Islet of Langerhans (tissue), 1 donor: ENCODE measurements around the gene AFF1.
"Not testable (repeated sequence)": the region's sequence is repeated elsewhere in the genome, so short reads cannot be mapped to it uniquely, and the experiment has no call there.

ENCODE experiments used
- FAIRE-seq: peaks from one replicate; lab custom pipeline; 2011; peaks lifted over from hg19 to GRCh38; lab: Jason Lieb, UNC

Gene AFF1

DNA sequence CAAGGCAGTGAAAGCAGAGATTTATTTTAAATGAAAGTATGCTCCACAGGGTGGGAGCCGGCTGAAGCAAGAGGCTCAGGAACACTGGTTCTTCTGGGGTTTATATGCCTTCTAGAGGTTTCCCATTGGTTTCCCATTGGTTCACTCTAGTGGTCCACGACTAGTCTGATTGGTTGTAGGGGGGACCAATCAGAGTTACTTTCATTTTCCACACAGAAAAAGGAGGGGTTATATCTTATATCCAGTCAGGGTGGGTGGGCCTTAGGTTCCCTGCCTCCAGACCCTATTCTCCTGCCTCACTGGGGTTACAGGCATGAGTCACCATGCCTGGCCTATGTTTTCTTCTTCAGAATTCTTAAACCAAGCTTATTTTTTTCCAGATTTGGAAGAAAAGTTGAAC is 184.0 kb downstream of the AFF1 start:
- no peak for FAIRE-seq

DNA sequence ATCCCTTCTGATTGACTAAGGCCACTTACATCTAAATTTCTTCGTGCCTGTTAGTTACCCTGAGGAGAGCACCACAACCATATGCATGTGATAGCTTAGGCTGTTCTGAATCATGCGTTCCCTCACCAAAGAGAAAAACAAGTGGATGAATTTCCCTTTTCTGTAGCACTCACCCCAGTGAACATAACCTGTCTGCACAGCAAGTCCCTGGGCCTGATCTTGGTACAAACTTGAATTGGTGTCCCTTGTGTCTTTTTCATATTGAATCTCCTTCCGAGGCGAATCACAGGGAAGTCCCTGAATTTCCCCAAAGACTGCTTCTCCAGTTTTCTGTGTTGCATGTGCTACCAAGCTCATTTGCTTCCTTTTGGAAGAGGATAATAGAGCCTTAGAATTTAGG is 185.2 kb downstream of the AFF1 start:
- FAIRE-seq = no peak

DNA sequence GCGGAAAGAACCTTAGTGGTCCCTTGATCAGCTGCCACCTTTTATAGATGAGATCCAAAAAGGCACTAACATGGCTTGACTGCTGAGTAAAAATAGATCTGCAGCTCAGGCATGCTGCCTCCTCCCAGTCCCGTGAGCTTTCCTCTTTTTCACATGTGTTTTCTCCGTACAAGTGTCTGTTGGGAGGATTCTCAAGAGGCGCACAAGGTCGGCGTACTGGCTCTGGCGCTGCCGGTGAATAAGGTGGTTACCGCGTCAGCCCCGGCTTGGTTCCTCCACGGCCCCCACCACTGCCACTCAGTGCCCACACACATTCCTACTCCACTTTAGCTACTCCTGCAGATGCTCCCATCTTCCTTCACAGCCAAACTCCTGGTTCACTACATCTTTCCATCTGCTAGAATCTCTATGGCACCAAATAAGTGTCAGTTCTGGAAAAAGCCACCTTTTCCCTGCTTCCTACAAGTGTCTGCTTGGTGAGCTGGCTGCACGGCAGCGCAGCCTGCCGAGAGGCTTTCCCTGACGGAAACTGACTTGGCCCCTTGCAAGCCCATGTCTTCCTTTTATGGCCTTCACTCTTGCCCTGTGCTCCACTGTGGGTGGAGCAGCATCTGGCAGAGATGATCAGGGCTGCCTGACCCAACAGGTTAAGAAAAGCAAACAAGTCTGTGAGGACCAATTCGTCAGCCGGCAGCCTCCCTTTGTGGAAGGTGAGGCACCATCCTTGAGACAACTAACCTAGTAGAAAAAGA is 185.8 kb downstream of the AFF1 start:
- FAIRE-seq = no peak

DNA sequence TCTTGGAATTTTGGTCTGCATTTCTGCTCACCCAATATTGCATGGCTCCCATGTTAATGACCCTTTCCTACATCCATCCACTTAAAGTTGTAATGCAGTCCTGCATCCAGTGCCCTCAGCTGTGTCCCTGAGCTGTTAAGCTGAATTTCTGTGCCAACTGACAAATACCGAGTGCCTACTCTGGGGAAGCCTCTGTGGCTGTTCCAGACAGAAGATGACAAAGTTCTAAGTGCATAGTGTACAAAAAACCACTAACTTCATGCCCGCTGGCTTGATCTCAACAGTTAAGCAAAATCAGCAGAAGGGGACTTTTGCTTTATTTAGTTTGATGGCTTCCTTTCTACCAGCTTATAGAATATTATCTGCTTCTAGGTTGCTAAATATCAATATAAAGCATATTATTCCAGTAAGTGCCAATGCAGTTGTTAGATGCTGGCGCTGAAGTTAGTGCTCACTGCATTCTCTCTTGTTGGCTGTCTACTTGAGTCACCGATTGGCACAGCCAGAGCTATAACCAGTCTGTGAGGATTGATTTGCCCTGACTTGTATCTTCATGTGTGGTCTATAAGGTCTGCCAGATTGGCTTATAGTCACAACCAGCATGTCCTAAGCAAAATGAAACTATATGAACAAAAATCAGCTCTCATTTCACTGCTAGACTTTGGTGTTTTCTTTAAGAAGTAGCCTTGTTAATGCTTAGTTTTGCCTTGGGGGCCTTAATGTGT is 186.7 kb downstream of the AFF1 start:
- FAIRE-seq = no peak

DNA sequence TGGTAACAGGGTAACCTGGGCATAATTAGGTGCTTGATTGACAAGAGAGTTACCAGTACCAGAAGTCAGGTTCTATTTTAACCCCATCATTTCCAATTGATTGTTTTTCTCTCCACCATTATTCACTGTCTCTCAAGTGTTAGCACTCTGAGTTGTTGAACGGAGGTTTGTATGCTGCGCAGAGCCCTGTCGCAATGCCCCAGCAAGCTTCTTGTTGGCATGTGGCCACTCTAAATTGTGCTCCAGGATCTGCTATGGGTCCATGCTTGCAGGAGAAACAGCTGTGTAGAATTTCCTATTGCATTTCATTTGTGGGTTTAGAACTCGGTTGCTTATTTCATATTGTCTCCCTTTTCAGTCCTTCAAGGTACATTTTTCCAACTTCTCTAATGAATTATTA is 187.4 kb downstream of the AFF1 start:
- FAIRE-seq = no peak

DNA sequence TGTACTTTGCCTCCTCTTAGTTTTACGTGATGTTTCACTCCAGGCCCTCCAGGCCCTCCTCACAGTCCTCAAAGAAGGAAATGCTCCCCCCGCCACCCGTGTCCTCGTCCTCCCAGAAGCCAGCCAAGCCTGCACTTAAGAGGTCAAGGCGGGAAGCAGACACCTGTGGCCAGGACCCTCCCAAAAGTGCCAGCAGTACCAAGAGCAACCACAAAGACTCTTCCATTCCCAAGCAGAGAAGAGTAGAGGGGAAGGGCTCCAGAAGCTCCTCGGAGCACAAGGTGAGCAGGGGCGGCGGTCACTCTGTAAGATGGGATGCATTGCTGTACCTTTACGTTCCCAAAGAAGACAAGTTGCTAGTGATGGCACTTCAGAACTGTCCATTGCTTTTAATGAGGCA is 191.2 kb downstream of the AFF1 start:
- FAIRE-seq = no peak

DNA sequence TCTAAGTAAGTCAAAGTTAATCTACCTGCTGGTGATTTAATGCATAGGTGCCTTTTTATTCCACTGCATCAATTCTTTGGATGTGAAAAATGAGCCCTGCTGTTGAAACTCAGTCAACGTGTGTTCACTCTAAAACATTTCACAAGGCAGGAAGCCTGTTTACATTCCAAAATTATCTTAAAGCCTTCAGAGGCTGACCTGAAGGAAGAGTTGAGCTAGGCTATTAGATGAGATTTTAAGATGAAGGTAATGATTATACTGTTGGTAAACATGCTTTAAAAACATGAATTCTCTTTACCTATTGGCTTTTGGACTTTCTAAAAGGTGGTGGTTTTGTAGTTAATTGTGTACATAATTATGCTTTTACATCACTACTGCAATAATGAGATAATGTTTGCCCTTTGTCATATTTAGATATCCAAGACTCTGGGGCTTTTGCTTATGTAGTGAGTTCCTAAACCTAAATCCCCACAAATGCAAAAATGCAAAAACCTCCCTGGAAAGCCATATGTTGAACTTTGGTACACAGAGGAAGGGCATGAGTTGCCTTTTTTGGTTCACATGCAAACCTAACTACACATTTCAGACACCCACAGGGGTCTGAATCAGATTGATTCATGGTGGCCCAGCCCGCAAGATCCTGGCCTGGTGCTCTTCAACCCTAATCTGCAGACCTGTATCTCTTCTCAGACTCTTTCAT is 193.3 kb downstream of the AFF1 start:
- no peak for FAIRE-seq

DNA sequence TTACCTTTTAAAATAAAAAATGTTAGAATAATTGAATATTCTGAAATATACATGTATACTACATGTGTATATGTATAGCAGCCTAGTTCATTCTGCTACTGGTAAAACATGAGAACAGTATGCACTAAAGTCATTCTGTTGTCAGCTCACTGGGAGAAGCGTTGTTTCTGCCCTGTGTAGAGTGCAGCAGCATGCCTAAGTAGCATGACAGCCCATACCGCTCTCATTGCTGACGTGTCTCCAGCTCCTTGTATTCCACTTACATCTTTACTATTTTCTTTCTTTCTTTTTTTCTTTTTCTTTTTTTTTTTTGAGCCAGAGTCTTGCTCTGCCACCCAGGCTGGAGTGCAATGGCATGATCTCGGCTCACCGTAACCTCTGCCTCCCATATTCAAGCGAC is 194.9 kb downstream of the AFF1 start:
- no peak for FAIRE-seq

DNA sequence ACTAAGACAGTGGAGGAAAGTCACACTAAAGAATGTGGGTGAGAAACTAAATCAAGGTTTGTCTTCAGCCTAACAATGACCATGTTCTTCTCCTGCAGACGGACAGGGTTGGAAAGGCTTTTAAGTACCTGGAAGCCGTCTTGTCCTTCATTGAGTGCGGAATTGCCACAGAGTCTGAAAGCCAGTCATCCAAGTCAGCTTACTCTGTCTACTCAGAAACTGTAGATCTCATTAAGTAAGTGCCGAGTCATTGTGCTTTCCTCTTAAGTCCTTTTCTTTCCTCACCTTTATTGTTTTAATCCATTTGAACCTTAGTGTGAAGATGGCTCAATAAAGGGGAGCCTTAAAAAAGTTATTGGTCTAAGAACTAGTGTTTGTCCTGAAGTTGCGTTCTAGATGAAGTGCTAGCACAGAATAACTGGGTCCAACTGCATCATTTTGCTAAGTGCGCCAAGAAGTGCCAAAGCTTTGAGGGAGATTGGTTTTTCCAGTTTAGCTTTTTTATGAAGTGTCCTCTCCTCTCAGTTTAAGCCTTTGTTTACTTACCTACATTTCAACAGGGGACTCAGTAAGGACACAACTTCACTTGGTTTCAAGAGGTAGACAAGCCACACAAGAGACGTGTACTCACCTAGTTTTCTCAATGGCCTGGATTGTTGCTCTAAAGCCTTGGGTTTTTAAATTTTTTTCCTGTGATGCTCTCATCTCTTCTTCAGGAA is 196.3 kb downstream of the AFF1 start:
- FAIRE-seq = no peak

DNA sequence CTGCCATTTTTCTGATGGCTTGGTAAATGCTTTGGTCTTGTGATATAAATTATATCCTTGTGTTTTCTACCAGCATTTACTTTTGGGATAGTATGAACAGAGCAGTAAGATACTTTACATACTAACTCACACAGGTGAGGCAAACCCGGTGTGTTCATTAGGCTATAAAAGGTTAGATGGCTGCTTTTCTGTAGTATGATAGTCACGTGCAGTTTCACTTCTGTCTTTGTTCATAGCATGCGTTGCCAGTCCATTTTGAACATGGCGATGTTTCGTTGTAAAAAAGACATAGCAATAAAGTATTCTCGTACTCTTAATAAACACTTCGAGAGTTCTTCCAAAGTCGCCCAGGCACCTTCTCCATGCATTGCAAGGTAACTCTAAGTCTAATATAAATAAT is 197.2 kb downstream of the AFF1 start:
- no peak for FAIRE-seq

DNA sequence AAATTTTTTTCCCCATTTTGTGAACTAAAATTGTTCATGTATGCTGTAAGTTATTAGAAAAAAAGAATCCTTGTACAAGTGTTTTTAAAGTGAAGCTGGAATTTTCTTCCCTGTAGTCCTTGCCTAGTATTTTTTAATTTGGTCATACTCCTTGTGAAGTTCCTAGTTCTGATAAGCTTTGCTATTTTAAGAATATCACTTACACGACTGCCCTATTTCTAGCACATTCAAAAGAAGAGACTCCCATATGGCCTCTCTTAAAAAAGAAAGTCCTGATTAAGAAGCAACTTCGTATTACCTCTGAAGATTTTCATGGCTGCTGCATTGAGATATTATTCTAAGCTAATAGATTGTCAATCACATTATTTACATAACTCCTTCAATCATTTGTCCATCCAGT is 198.4 kb downstream of the AFF1 start:
- FAIRE-seq = no peak

DNA sequence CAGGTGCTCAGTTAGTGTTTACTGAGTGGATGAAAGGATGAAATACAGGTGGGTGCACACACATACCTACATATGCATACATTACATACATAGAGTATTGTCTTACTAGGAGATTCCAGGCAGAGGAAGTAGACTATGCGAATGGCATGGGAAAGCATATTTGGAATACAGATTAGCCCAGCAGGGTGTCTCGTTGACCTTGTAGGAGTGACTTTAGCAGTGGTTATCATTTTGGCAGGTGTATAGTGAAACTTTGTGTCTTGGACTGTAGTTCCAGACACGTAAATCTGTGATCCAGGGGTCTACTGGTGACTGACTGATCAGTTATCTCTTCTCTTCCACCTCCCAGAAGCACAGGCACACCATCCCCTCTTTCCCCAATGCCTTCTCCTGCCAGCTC is 199.3 kb downstream of the AFF1 start:
- no peak for FAIRE-seq

DNA sequence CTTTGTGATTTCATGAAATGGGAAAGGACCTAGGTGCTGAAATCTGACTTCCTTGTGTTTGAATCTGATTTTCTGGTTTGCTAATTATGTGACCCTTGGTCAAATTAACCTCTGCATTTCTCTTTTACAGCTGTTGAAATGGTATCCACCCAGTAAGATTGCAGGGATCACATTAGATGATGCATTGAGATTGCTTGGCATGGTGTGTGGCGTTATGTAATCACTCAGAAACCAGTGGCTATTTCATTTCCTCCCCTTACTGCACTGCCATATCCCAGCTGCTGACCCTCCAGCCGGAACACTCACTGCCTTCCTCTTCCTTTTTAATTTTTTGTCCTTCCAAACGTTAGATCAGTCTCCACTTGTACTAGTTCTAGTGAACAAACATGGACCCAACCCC is 206.6 kb downstream of the AFF1 start:
- FAIRE-seq = no peak

DNA sequence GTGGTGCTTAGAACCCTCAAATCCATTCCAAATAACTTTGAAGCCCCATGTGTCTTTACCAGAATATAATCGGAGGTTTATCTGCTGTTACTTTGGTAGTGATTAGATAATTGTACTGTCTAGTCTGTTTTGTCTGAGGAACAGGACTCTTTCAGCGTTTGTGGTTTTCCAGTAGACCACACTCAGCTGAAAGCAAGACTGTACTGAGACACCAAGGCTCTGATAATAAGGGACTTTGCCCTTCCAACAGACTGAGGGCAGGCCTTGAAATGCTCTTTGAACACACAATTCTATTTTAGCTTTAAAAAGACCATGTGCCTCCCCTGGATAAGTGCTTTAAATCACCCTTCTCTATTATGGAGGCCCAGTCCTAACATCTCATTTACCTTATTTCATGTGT is 209.5 kb downstream of the AFF1 start:
- no peak for FAIRE-seq

DNA sequence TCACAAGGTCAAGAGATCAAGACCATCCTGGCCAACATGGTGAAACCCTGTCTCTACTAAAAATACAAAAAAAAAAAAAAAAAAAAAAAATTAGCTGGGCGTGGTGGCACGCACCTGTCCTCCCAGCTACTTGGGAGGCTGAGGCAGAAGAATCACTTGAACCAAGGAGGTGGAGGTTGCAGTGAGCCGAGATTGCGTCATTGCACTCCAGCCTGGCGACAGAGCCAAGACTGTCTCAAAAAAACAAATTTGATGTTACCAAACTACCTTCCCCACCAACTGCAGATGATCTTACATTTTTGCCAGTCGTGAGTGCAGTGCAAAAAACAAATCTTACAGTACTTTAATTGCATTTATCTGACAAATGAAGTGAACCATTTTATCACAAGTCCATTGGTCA is 211.1 kb downstream of the AFF1 start:
- FAIRE-seq = not testable (repeated sequence)

DNA sequence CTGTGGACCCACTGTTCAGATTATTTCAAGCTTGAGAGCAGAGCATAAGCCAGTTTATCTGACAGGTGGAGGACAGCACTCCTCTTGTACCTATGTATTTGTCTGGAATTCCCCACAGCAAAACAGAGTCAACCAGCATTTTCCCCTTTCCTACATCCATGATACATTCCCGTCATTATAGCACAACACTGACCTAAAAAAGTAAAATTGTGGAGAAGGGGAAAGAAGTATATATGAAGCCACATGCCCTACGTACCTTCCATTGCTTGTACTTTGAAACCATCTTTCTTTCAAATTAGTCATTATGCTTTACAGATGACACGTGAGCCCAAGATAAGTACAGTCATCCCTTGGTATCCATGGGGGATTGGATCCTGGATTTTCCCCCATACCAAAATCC is 212.3 kb downstream of the AFF1 start:
- FAIRE-seq = no peak

DNA sequence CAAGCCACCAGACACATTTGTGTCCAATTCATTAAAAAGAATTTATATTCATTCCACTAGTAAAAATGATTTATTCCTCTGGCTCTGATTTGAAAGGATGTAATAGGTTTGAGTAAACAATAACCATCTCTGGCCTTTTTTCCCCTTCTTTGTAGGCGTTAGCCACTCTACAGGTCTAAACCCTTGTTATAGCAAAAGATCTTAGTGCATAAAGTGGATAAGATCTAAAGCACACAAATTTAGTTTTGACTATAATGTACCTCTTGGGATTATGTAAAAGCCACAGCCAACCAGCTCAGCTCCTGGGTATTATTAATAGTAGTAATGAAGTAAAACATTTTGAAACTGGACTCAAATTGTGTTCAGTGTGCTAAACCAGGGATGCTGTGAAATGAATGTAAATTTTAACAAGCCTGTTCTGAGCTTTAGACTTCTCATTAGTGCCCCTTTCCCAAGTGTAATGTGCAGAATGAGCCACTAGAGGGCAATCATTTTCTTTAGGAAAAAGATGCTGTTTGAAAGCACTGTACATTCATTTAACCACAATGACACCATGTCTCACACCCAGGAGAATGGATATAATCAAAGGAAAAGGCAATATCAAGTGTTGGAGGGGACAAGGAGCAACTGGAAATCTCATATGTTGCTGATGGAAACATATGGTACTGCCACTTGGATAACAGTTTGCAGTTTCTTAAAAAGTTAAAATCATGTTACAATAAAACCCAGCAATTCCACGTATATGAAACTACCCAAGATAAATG is 215.9 kb downstream of the AFF1 start:
- FAIRE-seq = peak; percentile 99

DNA sequence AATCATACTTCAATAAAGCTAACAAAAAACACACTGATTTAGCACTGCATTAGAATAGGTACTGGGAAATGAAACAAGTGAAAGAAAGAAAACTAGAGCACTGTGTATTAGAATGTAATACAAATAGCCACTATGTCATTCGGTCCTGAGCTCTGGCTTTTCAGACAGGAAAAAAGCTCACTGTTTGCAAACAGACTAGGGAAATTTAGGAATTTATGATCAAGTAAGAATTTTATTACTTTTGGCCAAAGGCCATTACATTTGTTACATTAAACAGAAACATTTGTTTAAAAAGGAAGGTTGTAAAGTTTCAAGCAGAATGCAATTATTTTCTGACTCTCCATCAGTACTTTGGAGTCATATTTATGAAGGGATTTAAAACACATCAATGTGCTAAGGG is 216.9 kb downstream of the AFF1 start:
- no peak for FAIRE-seq

DNA sequence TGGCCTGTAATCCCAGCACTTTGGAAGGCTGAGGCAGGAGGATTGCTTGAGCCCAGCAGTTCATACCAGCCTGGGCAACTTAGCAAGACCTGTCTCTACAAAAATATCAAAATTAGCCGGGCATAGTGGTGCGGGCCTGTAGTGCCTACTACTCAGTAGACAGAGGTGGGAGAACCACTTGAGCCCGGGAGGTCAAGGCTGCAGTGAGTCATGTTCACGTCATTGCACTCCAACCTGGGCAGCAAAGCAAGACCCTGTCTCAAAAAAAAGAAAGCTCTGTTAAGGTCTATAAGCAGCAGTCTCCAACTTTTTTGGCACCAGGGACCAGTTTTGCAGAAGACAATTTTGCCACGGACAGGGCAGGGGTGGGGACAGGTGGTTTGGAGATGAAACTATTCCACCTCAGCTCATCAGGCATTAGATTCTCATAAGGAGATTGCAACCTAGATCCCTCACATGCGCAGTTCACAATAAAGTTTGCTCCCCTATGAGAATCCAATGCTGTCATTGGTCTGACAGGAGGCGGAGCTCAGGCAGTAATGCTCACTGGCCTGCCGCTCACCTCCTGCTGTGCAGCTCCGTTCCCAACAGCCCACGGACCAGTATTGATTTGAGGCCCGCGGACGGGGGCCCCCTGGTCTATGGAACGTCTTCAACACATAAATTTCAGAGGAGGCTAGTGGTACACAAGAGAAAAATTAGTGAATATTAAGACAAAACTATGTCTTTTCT is 217.7 kb downstream of the AFF1 start:
- no peak for FAIRE-seq

DNA sequence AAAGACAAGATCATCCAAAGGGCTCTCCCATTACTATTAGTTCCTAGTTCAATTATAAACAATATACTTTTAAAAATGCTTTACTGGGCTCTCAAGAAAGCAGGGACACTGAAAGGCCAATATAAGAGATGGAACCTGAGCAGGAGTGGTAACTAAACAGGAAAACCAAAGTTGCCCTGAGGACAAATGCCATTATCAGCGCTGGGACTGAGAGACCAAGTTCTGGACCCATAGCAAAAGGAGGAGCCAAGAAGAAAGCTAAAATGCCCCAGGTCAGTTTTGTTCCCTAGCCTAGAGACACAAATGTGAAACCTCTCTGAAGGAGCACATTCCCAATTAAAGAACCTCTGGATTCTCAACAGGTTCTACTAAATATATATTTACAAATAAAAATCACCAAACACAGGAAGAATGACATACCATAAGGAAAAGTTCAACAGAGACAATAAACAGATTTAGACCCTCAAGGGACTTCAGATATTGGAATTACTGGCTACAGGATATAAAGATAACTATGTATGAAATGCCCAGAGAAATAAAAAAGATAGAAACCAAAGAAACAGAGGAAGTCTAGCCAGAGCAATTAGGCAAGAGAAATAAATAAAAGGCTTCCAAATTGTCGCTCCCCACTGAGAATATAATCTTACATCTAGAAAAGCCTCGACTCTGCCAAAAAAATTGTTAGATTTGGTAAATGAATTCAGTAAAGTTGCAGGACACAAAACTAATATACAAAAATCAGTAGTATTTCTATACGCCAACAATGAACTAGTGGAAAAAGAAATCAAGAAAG is 218.5 kb downstream of the AFF1 start:
- FAIRE-seq = no peak

DNA sequence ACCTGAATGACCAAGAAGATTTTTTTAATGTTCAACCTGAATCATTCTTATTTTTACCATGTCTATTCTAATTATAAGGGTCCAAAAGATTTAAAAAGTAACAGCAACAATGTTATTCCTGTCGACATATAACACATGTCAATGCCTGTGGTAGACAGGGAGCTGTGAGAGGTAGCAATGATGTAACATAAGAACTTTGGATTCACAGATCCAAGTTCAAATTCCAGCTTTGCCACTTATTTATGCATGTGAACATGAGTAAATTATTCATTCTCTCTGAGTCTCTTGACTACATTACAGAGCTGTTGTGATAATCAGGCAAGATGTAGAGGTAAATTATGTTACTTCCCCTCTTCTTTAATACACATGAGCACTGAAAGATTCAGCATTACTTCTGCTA is 231.1 kb downstream of the AFF1 start:
- no peak for FAIRE-seq
